HG03045 (cell line): Measurements from ENCODE around the gene LAMA1.
"Not testable (repeated sequence)": the region's sequence is repeated elsewhere in the genome, so short reads cannot be mapped to it uniquely, and the experiment has no call there.

Experiments
- ATAC-seq: cut with Tn5 transposase; IDR thresholded peaks from one replicate; pipeline ENCODE4 v1.9.1; 2021; ENCODE audit warnings: mild to moderate bottlenecking, moderate library complexity; ENCODE audit not compliant: unreplicated experiment

Gene LAMA1

GRCh38 chr18:6950641-6951040 lies 167.0 kb downstream of the LAMA1 start:
- no peak for ATAC-seq

- no peak for ATAC-seq
Observed at GRCh38 chr18:6949800-6950586, 167.6 kb downstream of the LAMA1 start.

- ATAC-seq = no peak
Observed at GRCh38 chr18:6948281-6949055, 169.1 kb downstream of the LAMA1 start.

DNA sequence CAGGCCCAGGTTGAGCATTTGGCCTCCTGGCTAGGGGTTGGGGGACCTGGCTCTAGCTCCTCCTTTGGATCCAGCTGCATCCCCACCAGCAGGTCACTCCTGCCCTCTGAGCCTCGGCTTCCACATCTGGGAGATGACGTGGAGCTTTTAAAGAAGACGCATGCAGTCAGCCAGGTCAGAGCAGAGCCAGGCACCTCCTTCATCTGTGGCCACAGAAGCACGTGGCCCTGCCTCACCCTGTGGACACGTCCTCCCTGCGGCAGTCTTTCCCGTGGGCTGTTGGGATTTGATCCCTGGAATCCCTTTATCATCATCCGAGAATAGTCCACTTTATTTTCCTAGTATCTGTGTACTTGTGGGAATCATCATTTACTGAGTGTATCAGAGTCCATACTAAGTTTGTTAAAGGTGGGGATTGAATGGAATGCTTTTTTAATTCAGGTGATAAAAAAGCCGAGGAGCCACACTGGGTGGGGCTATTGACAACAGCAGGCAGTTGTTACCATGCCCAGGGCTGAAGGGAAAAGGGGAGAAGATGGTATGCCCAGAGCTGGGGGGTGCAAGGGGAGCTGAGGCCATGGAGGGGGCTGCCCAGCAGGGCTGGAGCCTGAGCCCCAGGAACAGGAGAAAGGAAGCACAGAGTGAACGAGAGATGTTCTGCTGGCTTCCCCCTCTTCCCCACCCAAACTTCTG lies 170.1 kb downstream of the LAMA1 start:
- ATAC-seq = no peak

- ATAC-seq = no peak
Observed at GRCh38 chr18:6943143-6943542, 174.5 kb downstream of the LAMA1 start.

DNA sequence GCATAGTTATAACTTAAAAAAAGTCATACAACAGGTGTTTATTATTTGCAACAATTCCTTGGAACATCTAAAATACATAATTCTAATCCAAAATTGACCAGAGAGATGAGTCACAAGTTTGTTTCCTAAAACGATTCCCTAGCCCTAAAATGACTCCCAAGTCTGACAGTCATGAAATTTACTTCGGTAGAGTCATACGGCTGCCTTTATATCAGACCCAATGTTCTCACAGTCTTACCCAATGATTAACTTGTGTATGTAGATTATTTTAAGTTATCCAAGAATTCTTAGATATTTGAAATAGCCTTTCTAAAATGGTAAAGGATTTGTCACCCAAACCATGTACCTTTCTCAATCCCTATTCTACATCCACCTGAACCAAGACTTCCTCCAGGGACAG lies 174.9 kb downstream of the LAMA1 start:
- ATAC-seq = no peak

DNA sequence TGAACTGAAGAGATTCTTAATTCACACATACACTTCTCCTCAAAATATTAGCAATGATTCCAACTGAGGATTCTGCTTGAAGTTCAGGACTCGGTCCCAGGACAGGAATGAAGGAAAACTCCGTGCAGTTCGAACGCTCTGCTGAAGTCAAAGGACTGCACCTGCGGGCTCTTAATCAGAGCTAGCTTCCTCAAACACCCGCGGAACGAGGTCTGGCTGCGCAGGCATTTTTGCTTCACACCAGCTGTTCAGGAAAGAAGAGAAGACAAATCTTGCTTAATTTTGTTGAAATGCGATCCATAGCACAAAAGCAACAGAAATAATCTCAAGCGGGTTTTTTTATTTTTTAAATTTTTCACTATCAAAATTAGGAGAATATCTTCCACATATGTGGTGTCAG lies 175.6 kb downstream of the LAMA1 start:
- ATAC-seq = no peak

DNA sequence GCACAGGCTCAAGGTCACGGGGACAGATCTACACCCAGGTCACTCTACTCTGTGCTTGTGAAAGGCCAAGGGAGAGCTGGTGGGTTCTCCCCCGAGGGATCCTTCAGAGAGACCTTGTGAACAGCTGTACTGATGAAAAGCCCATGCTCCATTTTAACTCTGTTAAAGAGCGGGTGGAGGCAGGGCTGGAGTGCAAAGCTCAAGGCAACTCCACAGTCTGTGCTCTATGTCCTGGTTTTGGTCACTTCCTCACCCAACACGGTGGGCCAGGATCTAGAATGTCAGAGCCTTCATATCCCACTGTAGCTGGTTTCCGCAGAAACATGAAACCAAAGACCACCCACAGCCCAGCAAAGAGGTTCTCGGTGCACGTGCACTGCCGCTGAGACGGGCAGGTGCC lies 177.1 kb downstream of the LAMA1 start:
- ATAC-seq = no peak

DNA sequence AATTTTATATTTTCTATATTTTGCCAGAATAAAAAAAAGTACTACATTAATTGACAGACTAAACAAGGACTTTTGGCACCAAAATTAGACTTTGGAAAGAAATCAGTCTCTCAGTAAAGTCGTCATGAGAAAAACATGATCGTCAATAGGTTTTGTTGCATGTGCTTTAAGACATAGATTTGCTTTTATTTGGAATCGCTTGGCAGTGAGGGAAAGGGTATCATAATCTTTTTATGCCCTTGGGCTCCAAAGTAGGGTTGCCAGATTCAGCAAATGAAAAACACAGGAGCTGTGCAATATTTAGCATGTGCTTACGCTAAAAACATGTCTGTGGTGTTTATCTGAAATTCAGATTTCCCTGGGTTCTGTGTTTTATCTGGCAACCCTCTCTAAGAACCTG lies 177.6 kb downstream of the LAMA1 start:
- ATAC-seq = no peak

GRCh38 chr18:6938403-6938802 lies 179.2 kb downstream of the LAMA1 start:
- not testable (repeated sequence) for ATAC-seq

- no peak for ATAC-seq
Observed at GRCh38 chr18:6938003-6938402, 179.6 kb downstream of the LAMA1 start.

- no peak for ATAC-seq
Observed at GRCh38 chr18:6934859-6935258, 182.7 kb downstream of the LAMA1 start.

GRCh38 chr18:6929370-6930102 lies 188.1 kb downstream of the LAMA1 start:
- no peak for ATAC-seq

GRCh38 chr18:6928359-6928758 lies 189.2 kb downstream of the LAMA1 start:
- no peak for ATAC-seq

DNA sequence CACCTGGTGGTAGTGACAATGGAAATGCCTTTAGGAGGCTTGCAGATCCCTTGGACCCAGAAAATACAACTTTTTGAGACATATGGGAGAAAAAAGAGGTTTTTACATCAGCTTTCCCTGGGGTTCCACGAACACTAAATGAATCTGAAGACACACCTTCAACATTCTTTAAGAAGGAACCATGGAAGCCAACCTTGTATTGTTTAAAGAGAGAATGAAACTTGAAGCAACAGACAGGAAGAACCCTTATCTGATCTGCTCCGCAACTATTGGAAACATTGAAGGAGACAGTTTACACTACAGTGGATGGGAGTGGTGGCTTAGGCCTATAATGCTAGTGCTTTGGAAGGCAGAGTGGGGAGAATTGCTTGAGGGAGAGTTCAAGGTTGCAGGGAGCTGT lies 190.4 kb downstream of the LAMA1 start:
- no peak for ATAC-seq

- no peak for ATAC-seq
Observed at GRCh38 chr18:6923220-6923619, 194.4 kb downstream of the LAMA1 start.

DNA sequence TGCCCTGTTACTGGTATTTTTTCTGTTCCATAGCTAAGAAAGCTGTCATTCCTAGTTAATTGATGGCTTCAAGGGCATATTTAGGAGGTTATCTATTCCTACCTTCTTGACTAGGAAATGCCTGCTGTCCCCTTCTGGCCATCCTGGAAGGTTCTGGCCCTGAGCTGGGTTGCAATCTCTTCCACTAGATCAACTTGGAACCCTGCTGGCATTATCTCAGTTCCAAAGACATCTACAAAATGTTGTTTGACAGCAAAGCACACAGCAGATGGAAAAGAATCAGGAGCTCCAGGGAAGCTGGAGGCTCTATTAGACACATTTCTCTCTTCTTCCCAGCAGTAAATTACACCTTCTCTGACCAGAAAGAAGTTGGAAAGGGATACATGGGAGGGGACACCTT lies 196.0 kb downstream of the LAMA1 start:
- no peak for ATAC-seq

DNA sequence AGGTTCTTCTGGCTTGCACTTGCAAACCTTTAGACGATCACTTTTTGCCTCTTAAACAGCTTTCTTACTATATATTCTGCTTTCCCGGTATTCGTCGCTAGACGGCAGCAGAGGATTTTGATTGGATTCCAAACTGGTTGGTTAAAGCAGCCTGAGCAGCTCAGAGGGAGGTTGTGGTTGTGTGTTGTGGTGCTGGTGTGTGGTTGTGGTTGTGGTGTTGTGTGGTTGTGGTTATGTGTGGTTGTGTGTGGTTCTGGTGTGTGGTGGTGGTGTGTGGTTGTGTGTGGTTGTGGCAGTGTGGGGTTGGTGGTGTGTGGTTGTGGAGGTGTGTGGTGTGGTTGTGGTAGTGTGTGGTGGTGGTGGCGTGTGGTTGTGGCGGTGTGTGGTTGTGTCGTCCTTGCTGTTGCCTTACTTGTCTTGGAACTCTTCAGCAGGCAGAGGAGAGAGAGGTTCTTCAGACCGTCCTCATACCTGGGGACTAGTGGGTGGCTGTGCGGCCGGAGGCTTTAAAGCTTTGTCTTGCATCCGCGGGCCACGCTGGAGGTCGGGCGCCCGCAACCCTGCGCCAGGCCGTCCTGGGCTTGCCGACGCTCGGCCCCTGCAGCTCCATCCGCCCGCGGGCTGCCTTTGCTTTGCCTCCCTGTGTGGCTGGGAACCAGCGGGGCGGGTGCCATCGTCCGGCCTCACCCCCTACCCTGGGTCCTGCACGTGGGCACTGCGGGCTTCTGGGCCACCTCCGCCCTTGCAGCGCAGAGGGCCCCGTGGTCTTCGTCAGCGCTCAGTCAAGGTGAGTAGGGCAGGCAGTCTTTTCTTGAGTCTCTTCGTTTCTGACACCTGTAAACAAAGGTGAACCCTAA lies 197.3 kb downstream of the LAMA1 start:
- no peak for ATAC-seq

DNA sequence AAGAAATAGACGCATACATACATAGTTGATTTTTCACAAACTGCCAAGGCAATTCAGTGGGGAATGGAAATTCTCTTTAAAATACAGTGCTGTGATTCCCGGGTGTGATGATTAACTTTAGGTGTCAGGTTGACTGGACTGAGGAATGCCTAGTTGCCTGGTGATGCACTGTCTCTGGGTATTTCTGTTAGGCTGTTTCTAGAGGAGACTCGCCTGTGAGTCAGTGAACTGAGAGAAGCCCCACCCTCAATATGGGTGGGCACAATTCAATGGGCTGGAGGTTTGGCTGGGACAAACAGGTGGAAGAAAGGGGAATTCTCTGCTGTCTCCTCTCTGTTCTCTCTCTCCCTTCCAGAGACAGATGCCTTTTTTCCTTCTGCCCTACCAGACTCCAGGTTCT lies 200.5 kb downstream of the LAMA1 start:
- no peak for ATAC-seq

DNA sequence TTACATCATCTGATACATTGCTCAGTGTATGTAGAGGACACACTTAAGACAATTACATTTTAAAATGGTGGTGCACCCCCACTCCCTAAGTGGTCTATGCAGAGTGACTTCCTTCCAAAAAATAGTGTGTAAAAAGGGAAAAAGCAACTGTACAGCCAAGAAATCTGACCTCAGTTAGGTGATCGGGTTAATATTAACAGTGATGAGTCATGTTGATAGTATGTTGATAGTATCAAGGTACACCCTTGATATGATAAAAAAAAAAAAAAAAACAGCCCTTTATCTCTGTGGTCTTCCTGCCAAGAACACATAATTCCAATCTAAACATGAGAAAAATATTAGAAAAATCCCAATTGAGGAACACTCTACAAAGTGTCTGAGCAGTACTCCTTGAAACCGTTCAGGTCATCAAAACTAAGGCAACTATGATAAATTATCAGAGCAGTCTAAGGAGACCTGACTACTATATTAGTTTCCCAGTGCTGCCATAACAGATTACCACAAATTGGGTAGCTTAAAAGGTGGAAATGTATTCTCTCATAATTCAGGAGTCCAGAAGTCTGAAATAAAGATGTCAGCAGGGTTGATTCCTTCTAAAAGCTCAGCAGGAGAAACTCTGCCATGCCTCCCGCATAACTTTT lies 216.2 kb downstream of the LAMA1 start:
- no peak for ATAC-seq
